Liver (tissue), 9 donors: ENCODE results near the gene CMIP. TPM values are rescaled to one million over a fixed set of nuclear protein-coding genes. Genes with fewer than 3 reads are reported as not detected.

Experiments
- DNase-seq: peaks from one replicate; pipeline ENCODE4 v3.0.0-alpha.2; 2017; ENCODE audit warnings: low spot score
- H3K27ac ChIP-seq, 2 donors: one replicate each; pipeline ENCODE4 v1.7.0; 2013; ENCODE audit warnings: inconsistent platforms in 2 of 2, low read length in 2 of 2, control low read depth in 1 of 2, low read depth in 1 of 2, mild to moderate bottlenecking in 1 of 2
- H3K27me3 ChIP-seq, 4 donors: one replicate each; pipeline versions ENCODE4 v1.6.1 to v1.7.0; 2013; ENCODE audit warnings: low read length in 3 of 4, inconsistent platforms in 1 of 4, mild to moderate bottlenecking in 1 of 4, moderate library complexity in 1 of 4; ENCODE audit not compliant: control insufficient read depth in 4 of 4, insufficient read depth in 4 of 4
- H3K36me3 ChIP-seq, 4 donors: one replicate each; pipeline versions ENCODE4 v1.6.1 to v1.7.0; 2013; ENCODE audit warnings: low read length in 3 of 4, mild to moderate bottlenecking in 3 of 4, low read depth in 1 of 4, moderate library complexity in 1 of 4; ENCODE audit not compliant: control insufficient read depth in 4 of 4, insufficient read depth in 3 of 4
- H3K4me1 ChIP-seq, 4 donors: one replicate each; pipeline versions ENCODE4 v1.6.1 to v1.7.0; 2013; ENCODE audit warnings: low read length in 3 of 4, mild to moderate bottlenecking in 3 of 4, moderate library complexity in 1 of 4; ENCODE audit not compliant: control insufficient read depth in 4 of 4, insufficient read depth in 4 of 4
- H3K4me3 ChIP-seq, 3 donors: one replicate each; pipeline versions ENCODE4 v1.6.1 to v1.7.0; 2013; ENCODE audit warnings: low read length in 3 of 3, control low read depth in 1 of 3, low read depth in 1 of 3, mild to moderate bottlenecking in 1 of 3
- H3K9ac ChIP-seq, 2 donors: one replicate each; pipeline ENCODE4 v1.7.0; 2013; ENCODE audit warnings: low read length in 2 of 2, mild to moderate bottlenecking in 2 of 2, moderate library complexity in 2 of 2, control low read depth in 1 of 2, low read depth in 1 of 2
- H3K9me3 ChIP-seq, 4 donors: one replicate each; pipeline versions ENCODE4 v1.6.1 to v1.7.0; 2013; ENCODE audit warnings: low read length in 3 of 4; ENCODE audit not compliant: control insufficient read depth in 4 of 4
- EGR1 ChIP-seq, 2 donors: IDR thresholded peaks; 2 replicates each; pipeline ENCODE4 v1.6.1; 2016 to 2018; ENCODE audit warnings: antibody characterized with exemption in 2 of 2, low read depth in 2 of 2
- FOXA1 ChIP-seq: IDR thresholded peaks from 2 replicates; pipeline ENCODE4 v1.6.1; 2016; ENCODE audit warnings: antibody characterized with exemption
- FOXA2 ChIP-seq: IDR thresholded peaks from 2 replicates; pipeline ENCODE4 v1.6.1; 2016; ENCODE audit warnings: antibody characterized with exemption
- GABPA ChIP-seq, 2 donors: IDR thresholded peaks in 1 of 2; conservative IDR thresholded peaks in 1 of 2; 2 replicates each; pipeline ENCODE4 v1.6.1; 2016; ENCODE audit warnings: antibody characterized with exemption in 2 of 2, mild to moderate bottlenecking in 1 of 2, moderate library complexity in 1 of 2
- HNF4A ChIP-seq, 2 donors: conservative IDR thresholded peaks; 2 replicates each; pipeline ENCODE4 v1.6.1; 2016; ENCODE audit warnings: antibody characterized with exemption in 2 of 2, mild to moderate bottlenecking in 2 of 2
- JUND ChIP-seq, 2 donors: IDR thresholded peaks; 2 replicates each; pipeline ENCODE4 v1.6.1; 2016; ENCODE audit warnings: antibody characterized with exemption in 2 of 2
- MAX ChIP-seq: IDR thresholded peaks from 2 replicates; pipeline ENCODE4 v1.6.1; 2016; ENCODE audit warnings: antibody characterized with exemption
- NR2F2 ChIP-seq: IDR thresholded peaks from 2 replicates; pipeline ENCODE4 v1.6.1; 2016; ENCODE audit warnings: antibody characterized with exemption
- RAD21 ChIP-seq, 2 donors: IDR thresholded peaks; 2 replicates each; pipeline ENCODE4 v1.6.1; 2016; ENCODE audit warnings: antibody characterized with exemption in 2 of 2, mild to moderate bottlenecking in 2 of 2
- RXRA ChIP-seq, 2 donors: IDR thresholded peaks; 2 replicates each; pipeline ENCODE4 v1.6.1; 2017 to 2018; ENCODE audit warnings: antibody characterized with exemption in 2 of 2, mild to moderate bottlenecking in 1 of 2
- SP1 ChIP-seq: IDR thresholded peaks from 2 replicates; pipeline ENCODE4 v1.6.1; 2018; ENCODE audit warnings: antibody characterized with exemption, mild to moderate bottlenecking
- TAF1 ChIP-seq: conservative IDR thresholded peaks from 2 replicates; pipeline ENCODE4 v1.6.1; 2016; ENCODE audit warnings: antibody characterized with exemption, mild to moderate bottlenecking
- ZBTB33 ChIP-seq: IDR thresholded peaks from 2 replicates; pipeline ENCODE4 v1.6.1; 2016; ENCODE audit warnings: antibody characterized with exemption
- WGBS: extraction: QIAGEN DNeasy Blood & Tissue Kit; methylation state at CpG from one replicate; pipeline ENCODE4 v1.1.7; 2013; 5-methylcytosine and 5-hydroxymethylcytosine counted together
- polyA plus RNA-seq, 2 donors: library from polyadenylated mRNA; stranded (reverse) in 1 of 2; unstranded in 1 of 2; fragments of 200-250 nt in 1 of 2; fragments of >200 nt in 1 of 2; fragmentation: Nextera tagmentation in 1 of 2; extraction: Ambion mirVana in 1 of 2; gene quantifications; one replicate each; pipeline versions ENCODE4 v1.2.1 to v1.2.3, GENCODE V29; 2013 to 2015
- total RNA-seq, 2 donors: library from RNA; depleted of rRNA; stranded (reverse); fragments of >200 nt; gene quantifications; one replicate each; pipeline ENCODE4 v1.2.3, GENCODE V29; 2014
- TF ChIP-seq, protein P1 (sequence below): IDR thresholded peaks from 2 replicates; pipeline ENCODE4 v1.6.1; 2016; ENCODE audit warnings: antibody characterized with exemption, mild to moderate bottlenecking
- donor health status: healthy.
- donor health status: healthy.
- donor health status: healthy.
- donor health status: healthy.
- donor health status: healthy.

CMIP gene
- total and polyA plus RNA-seq, 4 donors = 1.7 to 15.6 (median 10.1) TPM

DNA sequence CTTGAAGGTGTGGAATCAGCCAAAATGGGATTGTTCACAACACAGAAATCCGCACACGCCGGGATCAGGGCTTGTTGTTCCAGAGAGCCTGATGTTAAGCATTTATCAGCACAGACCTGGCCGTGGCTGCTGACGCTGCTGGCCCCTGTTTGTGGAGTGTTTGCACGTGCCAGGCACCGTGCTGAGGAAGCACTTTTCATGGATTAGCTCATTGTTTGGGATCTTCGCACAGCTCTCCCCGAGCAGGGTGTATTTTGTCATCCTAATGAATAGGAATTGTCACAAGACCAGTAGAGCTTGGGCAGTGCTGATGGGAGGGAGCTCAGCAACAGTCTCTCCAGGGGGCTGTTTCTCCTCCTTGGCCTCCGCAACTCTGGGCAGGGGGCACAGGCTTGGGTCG, 174.1 kb downstream of the CMIP start:
- Histone ChIP-seq H3K9me3 (no peaks in the 10 kb centered on the region), H3K4me3 (no peak overlapping the region), H3K27me3 (no peaks in the 10 kb centered on the region), H3K4me1 (peaks cover 0 to 8% (median 2%) of the 10 kb centered on the region in 4 donors), H3K9ac (no peak overlapping the region), H3K36me3 (peaks cover 0 to 8% (median 6%) of the 10 kb centered on the region in 4 donors), H3K27ac (peak overlapping the region in 1 of 2 donors; percentile 8)
- TF ChIP-seq FOXA2 (no peak), SP1 (no peak), MAX (no peak), HNF4A (conservative IDR thresholded peaks at IDR 0.05) (no peak)
- no peak for DNase-seq
- WGBS = 50% methylated on average over 11 of the region's 11 CpGs

GRCh38 chr16:81620029-81620428, 175.4 kb downstream of the CMIP start:
- H3K4me1 ChIP-seq = peaks cover 0 to 15% (median 5%) of the 10 kb centered on the region in 4 donors
- no peaks in the 10 kb centered on the region for H3K27me3 ChIP-seq
- WGBS = 96% methylated on average over 4 of the region's 4 CpGs
- no peaks in the 10 kb centered on the region for H3K9me3 ChIP-seq
- H3K9ac ChIP-seq = no peak overlapping the region
- H3K4me3 ChIP-seq = no peak overlapping the region
- no peak for DNase-seq
- TF ChIP-seq EGR1 (IDR thresholded peaks at IDR 0.05; ENCODE audit: low read depth in 2 of 2) = no peak
- TF ChIP-seq ZBTB33 = no peak
- no peak for TF ChIP-seq RAD21 (IDR thresholded peaks at IDR 0.05)
- no peak for TF ChIP-seq FOXA2
- no peak for TF ChIP-seq GABPA (IDR thresholded peaks at IDR 0.05 in 1 of 2, conservative IDR thresholded peaks at IDR 0.05 in 1 of 2)
- no peak for TF ChIP-seq TAF1
- TF ChIP-seq FOXA1 = no peak
- TF ChIP-seq JUND (IDR thresholded peaks at IDR 0.05) = no peak
- TF ChIP-seq, protein P1, sequence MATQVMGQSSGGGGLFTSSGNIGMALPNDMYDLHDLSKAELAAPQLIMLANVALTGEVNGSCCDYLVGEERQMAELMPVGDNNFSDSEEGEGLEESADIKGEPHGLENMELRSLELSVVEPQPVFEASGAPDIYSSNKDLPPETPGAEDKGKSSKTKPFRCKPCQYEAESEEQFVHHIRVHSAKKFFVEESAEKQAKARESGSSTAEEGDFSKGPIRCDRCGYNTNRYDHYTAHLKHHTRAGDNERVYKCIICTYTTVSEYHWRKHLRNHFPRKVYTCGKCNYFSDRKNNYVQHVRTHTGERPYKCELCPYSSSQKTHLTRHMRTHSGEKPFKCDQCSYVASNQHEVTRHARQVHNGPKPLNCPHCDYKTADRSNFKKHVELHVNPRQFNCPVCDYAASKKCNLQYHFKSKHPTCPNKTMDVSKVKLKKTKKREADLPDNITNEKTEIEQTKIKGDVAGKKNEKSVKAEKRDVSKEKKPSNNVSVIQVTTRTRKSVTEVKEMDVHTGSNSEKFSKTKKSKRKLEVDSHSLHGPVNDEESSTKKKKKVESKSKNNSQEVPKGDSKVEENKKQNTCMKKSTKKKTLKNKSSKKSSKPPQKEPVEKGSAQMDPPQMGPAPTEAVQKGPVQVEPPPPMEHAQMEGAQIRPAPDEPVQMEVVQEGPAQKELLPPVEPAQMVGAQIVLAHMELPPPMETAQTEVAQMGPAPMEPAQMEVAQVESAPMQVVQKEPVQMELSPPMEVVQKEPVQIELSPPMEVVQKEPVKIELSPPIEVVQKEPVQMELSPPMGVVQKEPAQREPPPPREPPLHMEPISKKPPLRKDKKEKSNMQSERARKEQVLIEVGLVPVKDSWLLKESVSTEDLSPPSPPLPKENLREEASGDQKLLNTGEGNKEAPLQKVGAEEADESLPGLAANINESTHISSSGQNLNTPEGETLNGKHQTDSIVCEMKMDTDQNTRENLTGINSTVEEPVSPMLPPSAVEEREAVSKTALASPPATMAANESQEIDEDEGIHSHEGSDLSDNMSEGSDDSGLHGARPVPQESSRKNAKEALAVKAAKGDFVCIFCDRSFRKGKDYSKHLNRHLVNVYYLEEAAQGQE = no peak
- no peak for TF ChIP-seq NR2F2
- no peak for TF ChIP-seq RXRA (IDR thresholded peaks at IDR 0.05)
- H3K27ac ChIP-seq = no peak overlapping the region
- peaks cover 0 to 8% (median 6%) of the 10 kb centered on the region in 4 donors for H3K36me3 ChIP-seq

DNA sequence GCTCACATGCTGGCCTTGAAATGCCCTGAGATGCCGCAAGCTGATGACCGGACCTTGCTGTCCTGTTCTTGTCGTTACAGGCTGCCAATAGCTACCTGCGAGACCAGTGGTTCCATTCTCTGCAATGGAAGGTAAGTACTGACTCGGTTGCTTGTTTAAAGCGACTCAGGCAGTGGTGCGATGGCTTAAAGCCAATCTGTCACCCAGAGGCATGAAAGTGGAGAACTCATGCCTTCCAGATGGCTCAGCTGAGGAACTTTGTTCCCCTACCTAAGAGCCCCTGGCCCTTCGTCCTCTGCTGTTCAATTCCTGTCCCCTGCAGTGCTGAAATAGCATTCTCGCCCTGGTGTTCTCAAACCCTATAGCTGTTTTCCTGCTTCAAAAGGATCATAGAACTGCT, 176.2 kb downstream of the CMIP start:
- DNase-seq = no peak
- WGBS = 85% methylated on average over 9 of the region's 9 CpGs
- TF ChIP-seq MAX = no peak
- Histone ChIP-seq H3K27me3 (no peaks in the 10 kb centered on the region), H3K9me3 (no peaks in the 10 kb centered on the region), H3K9ac (no peak overlapping the region), H3K4me3 (no peak overlapping the region), H3K4me1 (peaks cover 0 to 23% (median 10%) of the 10 kb centered on the region in 4 donors), H3K36me3 (peaks cover 0 to 8% (median 6%) of the 10 kb centered on the region in 4 donors), H3K27ac (no peak overlapping the region)
